ENCODE results near the gene MANBA.
"Not testable (repeated sequence)": the region's sequence is repeated elsewhere in the genome, so short reads cannot be mapped to it uniquely, and the experiment has no call there.

MANBA gene

DNA sequence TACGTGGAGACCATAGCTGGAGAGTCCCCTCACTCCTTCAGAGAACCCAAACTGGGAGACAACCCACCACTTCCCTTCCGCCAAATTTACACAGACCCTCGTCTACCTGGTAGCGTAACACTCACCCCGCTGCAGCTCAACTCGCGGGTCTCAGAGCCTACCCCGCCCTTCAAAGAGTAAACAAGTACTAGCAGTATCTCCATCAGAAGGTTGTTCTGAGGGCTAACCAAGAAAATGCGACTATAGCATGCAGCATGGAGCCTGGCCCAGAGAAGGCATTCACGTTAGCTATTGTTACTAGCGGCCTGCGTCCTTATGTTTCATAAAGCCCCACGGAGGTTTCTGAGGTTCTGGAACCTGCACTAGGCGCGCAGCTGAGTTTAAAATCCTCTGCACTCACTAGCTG, 531 bp upstream of the MANBA start:
- DNase-seq = peak; percentile 1 to 4

DNA sequence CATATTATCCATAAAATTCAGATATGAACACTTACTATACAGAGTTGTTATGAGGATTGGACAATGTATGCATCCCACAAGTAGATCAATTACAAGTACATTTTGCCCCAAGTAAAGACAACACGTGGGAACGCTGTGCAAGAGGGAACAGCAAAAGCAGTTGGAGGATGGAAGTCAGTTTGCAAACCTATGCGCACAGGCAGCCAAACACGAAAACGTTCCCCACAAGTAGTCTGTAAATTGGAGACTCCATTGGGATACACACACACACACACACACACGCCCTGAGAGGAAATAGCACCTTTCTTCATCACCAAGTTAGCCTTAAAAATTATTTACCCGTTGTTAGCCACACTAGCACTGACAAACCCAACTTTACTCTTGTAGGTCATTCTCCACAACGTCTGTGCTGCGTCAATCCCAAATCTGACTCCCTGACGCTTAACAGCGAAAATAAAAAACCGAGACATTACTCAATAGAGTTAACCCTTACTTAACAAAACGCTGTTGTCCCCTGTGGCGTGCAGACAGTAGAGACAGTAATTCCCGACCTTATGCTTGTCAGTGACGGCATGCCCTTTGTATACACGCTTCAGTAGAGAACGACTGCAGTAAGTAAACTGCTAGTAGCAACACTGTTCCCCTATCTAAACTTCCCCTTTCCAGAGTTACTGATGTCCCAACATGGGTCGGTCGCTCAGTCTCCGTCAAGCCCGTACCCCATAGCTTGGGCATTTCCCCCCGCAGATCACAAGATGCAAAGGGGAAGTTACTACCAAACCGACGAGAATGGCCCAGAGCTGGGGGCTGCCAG, 730 bp downstream of the MANBA start:
- DNase-seq = peak in 1 of 2 experiments; percentile 1

GRCh38 chr4:102758241-102759160, 2.3 kb downstream of the MANBA start:
- DNase-seq = no peak

GRCh38 chr4:102757681-102758080, 3.1 kb downstream of the MANBA start:
- no peak for DNase-seq

- no peak for DNase-seq
These were observed 6.7 kb downstream of the MANBA start for GRCh38 chr4:102754044-102754443.

GRCh38 chr4:102751941-102752340, 8.8 kb downstream of the MANBA start:
- no peak for DNase-seq

DNA sequence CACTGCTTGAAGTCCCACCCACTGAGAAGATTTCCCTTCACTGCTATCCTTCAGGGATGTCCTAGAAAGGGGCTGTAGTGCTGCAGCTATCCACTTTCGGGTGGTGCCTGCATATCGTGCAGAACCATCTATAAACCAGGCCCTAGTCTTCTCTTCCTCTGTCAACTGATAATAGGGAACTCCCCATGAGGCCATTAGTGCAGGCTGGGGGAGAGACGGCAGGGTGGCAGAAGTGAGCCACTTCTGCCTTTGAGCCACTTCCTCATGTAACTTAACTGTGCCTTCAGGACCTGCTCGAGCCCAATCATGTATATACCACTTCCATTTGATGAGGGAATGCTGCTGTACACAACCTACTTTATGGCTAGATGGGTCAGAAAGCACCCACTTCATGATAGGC, 17.4 kb downstream of the MANBA start:
- not testable (repeated sequence) for DNase-seq

DNA sequence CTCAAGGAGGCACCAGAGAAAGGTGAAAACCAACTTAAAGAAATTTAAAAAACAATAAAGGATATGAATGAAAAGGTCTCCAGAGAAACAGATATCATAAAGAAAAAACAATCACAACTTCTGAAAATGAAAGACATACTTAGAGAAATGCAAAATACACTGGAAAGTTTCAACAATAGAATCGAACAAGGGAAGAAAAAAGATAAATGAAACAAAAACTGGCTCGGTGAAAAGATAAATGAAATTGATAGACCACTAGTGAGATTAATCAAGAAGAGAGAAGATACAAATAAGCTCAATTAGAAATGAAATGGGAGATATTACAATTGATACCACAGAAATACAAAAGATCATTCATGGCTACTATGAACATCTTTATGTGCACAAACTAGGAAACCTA, 22.0 kb downstream of the MANBA start:
- DNase-seq = not testable (repeated sequence)

- DNase-seq = no peak
These were observed 23.9 kb downstream of the MANBA start for GRCh38 chr4:102736636-102737549.

DNA sequence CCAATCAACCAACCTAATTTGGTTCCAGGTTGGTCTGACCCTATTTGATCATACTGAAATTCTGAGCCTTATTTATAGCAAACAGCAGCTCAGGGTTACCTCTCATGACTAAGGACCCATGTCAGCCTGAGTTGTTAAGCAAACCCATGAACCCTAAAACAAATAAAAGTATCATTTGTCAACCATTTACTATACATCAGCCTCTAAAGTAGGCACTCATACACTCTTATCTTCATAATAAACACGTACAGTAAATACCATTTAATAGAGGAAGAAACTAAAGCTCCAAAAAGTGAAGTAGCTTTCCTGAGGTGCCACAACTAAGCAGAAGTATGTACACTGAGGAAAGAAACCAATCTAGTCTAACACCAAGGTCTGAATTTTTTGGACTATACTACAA, 25.2 kb downstream of the MANBA start:
- no peak for DNase-seq

DNA sequence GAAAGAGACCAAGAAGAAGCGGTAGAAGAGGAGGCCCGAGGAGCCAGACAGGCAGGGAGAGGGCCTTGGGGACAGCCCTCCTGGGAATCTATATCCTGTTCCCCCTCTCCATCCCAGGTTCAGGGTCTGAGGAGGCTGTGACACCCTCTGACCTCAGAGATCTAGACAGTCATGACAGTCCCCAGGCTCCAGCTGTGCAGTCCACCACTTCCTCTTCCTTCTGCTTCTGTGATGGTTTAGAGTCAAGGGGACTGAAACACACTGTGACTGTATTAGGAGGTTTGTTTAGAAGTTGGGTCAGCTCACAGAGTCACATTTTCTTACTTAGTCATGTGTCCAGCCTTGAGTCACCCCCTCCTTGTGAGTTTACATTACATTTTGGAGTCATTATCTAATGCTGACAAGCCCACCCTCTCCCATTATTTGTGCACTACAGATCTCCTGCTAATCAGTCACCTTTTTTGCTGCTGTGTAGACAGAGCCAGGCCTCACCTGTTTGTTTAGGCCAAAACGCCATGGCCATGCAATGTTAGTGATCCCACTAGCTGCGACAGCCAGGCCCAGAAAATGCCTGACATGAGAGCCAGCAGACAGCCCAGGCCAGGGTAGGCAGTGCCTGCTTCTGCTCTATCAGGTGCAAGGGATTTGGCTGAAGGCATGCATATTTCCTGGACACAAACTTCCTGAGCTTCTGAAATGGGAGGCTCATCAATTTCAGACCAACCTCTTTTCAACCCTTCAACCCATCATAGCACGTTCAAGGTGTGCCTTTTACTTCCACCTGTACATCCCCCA, 26.0 kb downstream of the MANBA start:
- DNase-seq = no peak

- DNase-seq = no peak
These were observed 26.7 kb downstream of the MANBA start for GRCh38 chr4:102734116-102734515.

- DNase-seq = no peak
These were observed 27.7 kb downstream of the MANBA start for GRCh38 chr4:102733084-102733483.

GRCh38 chr4:102732678-102733077, 28.1 kb downstream of the MANBA start:
- DNase-seq = no peak

GRCh38 chr4:102730968-102731533, 29.7 kb downstream of the MANBA start:
- DNase-seq = no peak

DNA sequence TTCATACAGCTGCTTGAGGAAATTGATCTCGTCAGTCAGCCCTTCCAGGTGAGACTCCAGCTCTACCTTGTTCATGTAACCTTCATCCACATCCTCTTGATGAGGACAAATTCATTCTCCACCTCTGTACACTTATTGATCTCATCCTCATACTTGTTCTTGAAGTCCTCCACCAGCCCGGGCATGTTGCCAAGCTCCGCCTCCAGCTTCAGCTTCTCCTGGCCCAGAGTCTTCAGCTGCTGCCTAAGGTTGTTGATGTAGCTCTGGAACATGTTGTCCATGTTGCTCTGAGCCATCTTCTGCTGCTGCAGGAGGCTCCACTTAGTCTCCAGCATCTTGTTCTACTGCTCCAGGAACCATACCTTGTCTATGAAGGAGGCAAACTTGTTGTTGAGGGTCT, 31.3 kb downstream of the MANBA start:
- DNase-seq = not testable (repeated sequence)

DNA sequence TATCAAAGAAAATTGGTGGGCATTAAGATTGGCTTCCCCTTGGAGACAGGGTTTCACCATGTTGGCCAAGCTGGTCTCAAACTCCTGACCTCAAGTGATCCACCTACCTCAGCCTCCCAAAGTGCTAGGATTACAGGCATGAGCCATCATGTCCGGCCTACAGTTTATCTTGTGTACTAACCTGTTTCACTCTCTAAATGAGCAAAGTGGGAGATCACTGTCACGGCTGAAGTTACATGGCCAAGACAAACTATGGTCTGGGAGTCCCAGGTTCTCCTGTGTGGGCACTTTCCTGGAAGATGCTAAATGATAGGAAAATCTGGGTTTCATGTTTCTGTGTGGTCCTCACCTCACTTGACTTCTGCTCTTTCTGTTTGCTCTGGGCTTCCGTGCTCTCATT, 33.8 kb downstream of the MANBA start:
- not testable (repeated sequence) for DNase-seq

DNA sequence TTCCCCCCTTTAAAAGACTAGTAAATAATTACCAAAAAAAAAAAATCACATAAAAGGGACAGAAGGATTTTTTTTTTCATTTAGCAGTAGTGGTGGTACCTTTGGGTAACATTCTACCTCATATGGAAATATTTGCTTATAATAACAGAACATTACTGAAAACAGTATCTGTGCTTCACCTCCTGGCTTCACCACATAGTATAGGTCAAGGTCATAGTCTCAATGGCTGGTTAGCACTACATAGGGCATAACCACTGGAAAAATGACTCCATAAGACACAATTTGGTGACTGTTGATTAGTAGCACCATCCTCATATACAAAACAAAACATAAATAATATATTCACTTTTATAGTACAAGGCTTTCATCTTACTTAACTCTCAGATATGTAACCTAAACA, 34.7 kb downstream of the MANBA start:
- no peak for DNase-seq

- DNase-seq = no peak
These were observed 35.5 kb downstream of the MANBA start for GRCh38 chr4:102725229-102725628.

GRCh38 chr4:102723511-102723910, 37.3 kb downstream of the MANBA start:
- DNase-seq = no peak

- DNase-seq = no peak
These were observed 38.0 kb downstream of the MANBA start for GRCh38 chr4:102722740-102723139.
